ENCODE measurements around the gene NCOA6.

NCOA6 gene

DNA sequence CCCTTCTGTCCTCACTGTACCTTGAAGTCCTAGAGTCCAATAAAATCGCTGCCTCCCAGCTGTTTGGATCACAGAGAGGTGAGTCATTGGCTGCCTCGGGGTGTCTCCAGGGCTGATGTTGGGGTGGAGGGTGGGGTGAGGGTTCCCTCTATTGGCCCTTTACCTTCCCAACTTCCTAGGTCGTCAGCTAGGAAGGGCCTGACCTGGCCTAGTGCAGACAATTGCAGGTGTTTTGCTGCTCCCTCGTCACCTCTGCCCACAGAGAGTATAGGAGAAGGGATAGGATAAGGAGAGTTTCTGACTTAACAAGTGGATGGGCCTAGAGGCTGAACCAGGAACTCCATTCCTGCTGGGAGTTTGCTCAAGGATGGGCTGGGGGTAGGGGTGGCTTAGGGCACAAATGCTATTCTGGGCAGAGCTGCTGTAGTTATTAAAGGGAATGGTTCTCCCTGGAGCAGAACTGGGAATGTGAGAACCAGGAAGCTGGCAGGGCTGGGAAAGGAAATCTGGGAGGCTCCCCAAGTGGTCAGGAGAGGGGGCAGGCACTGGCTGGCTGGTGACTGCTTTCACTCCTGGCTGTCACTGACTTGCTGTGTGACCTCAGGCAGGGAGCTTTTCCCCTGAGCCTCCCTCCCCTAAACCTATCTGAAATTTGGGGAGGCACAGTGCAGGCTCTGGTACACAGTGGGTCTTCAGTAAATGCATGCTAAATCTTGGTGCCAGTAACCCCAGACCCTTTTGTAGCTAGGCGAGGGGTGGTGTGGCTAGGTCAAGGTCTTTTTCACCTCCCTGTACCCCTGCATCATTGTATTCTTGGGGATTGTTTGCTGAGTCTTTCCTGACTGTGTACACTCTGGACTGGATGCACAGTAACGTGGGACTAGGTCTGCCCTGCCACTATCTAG, 119.8 kb downstream of the NCOA6 start:
- DNase-seq (ENCODE audit: low read depth, low spot score), result peak; percentile 26

DNA sequence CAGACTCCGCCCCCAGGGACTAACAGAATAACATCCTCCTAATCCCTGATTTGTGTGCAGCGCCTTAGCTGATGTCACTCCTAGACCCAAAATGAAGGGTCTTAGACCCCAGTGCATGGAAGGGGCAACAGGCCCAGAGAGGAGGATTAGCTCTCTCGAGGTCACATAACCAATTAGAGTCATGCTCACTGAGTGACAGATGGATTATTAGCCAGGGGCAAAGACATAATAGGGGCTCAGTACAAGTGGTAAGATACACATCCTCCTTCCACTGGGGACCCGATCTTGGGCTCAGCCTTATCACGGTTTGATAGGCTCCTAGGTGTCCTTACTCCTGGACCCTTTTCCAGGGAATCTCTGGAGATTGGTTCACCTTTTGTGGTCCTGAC, 120.4 kb downstream of the NCOA6 start:
- DNase-seq (ENCODE audit: low read depth, low spot score), result peak; percentile 21

DNA sequence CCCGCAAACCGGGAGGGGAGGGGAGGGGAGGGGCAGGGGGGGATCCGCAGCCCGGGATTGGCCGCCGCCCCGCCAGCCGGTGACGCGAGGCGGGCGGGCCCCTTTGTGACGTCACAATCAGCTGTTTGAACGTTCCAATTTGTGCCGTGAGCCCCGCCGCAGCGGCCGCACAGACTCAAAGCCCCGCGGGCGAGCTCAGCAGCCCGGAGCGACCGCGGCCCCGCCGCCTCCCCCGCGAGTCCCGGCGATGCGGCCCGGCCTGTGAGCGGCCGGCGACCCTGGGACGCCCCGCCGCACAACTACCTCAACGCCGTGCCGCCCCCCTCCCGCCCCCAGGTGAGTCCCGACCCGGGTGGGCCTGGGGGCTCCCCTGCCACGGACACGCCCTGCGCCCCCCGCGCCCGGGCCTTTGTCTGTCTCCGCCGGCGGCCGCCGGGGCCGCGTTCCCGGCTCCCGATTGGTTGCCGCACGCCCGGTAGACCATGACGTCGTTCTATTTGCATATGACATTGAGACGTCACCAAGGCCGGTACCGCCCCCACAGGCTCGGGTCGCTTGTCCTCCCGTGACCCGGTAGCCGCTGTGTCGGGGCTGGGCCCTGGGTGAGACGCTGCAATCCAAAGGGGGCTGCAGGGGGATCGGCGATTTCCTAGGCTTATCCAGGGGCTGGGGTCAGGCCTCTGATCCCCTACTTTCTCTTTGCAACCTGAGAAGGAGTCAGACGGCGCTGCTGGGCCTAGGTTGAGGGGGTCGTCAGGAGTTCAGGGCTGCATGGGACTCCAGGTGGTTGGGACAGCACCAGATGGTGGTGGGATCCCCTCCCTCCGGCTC, 121.1 kb downstream of the NCOA6 start, which contains the start of gene TP53INP2:
Gene TP53INP2 (plus strand): TSS at position 168 of the 831 bp plus-strand sequence. CDS start 4,396 bp downstream, outside the sequence.
- DNase-seq (ENCODE audit: low read depth, low spot score), result peak; percentile 95

DNA sequence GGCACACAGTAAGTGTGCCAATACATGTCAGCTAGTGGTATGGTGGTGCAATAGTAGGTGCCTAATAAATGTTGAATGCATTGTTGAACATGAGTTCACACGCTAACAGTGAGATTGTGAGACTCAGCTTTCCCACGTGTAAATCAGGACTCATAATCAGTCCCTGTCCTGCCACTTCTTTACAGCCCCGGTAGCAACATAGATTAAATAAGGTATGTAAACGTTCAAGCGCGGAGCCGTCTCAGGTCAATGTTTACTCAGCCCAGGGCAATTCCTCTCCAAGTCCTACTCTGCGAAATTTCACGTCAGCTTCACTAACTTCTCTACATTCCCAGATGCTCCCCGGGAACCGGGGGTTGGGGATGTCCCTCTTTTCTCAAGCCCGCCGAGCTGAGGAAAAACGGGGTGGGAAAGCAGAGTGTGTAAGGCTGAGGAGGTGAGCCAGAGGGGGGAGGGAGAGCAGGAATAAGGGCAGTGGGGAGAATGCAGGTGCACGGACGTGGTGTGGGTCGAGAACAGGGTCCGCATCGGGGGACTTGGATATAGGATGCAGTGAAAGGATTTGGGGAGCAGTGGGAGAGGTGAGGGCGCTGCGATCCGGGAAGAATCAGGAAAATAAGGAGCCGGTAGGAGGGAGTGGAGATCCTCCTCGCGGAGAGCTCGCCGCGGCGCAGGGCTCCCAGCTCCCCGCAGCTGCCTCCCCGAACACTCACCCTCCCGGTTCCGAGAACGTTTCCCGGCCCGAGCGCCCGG, 121.9 kb downstream of the NCOA6 start:
- DNase-seq (ENCODE audit: low read depth, low spot score), result peak; percentile 48

DNA sequence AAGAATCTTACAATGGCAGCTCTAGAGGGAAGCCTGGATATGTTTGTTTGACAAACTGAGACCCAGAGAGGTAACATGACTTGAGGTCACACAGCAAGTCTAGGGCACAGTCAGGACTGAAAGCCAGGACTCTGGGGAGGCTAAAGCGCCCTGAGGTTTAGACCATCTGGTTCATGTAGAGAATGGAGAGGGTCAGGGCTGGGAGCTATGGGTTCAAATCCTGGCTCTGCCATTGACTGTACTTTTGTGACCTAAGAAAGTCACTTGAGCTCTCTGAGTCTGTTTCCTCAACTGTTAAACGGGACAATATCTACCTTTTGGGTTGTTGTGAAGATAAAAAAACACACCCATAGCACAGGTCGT, 122.4 kb downstream of the NCOA6 start:
- no peak for DNase-seq (ENCODE audit: low read depth, low spot score)

DNA sequence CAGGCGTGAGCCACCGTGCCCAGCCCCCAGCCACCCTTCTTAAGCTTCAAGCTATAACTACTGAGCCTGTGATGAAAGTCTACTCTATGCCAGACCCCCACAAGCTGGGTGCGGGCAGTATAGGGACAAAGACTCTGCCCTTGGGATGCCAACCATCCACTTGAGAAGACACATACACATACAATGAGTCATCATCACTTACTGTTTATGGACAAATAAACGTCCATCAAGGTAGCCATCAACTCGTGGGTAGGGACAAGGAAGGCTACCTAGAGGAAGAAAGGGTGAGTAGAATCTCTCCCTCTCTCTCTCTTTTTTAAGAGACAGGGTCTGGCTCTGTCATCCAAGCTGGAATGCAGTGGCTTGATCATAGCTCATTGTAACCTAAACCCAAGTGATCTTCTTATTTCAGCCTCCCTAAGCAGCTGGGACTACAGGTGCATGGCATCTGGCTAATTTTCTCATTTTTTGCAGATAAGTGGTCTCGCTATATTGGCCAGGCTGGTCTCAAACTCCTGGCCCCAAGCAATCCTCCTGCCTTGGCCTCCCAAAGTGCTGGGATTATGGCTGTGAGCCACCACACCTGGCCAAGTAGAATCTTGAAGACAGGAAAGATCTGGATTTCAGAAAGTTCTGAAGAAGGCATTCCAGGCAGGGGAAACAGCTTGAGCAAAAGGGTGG, 123.9 kb downstream of the NCOA6 start:
- no peak for DNase-seq (ENCODE audit: low read depth, low spot score)

DNA sequence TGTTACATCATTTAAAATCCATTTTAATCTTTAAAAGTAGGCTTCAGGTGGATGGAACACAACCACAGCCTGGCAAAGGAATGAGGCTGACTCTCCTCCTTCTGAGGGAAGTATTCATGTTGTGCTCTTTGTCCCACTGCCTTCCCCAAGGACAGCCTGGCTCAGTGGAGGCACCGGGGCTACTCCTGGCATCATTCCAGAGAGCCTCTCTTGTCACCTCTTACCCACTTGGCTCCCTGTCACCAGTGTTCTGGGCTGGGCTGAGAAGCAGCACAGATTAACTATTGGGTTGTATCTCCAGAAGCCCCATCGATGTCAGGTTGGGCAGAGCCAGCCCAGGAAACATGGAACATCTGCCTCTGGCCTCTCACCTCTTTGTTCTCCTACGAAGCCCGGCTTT, 132.0 kb downstream of the NCOA6 start:
- no peak for DNase-seq (ENCODE audit: low read depth, low spot score)

DNA sequence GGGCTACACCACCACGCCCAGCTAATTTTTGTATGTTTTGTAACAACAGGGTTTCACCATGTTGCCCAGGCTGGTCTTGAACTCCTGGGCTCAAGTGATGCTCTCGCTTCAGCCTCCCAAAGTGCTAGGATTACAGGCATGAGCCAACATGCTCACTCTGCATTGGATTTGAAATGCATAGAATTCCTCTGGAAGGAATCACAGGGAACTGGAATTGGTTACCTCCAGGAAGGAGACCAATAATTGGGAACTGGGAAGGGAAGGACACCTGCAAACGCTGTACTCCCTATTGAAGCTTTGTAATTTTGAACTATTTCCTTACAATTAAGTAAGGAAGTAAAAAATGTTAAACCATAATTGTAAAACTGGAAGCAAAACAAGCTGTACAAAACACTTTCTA, 133.6 kb downstream of the NCOA6 start:
- no peak for DNase-seq (ENCODE audit: low read depth, low spot score)

DNA sequence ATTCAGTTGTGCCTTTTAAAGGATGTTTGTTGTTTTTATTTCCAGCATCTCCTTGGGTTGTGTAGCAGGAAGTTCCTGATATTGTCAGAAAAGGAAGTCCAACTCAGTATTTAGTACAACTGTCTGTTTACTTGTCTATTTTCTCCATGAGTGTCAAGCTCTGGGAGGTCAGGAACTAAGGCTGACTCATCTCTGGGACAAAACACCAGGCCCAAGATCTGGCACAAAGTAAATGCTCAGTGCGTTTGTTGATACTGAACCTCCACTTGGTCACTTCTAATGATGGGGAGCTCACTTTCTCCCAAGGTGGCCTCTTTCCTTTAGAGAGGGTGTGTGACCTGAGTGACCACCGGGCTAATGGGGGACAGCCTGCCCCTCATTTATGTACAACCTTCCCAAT, 136.0 kb downstream of the NCOA6 start:
- DNase-seq (ENCODE audit: low read depth, low spot score), result no peak

DNA sequence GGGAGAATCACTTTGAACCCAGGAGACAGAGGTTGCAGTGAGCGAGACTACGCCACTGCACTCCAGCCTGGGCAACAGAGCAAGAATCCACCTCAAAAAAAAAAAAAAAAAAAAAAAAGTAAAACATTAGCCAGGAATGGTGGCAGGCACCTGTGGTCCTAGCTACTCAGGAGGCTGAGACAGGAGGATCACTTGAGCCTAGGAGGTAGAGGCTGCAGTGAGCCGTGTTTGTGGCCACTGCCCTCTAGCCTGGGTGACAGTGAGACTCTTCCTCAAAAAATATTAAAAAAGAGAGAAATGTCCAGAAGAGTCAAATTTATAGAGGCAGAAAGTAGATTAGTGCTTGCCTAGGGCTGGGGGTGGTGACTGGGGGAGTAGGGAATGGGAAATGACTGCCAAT, 141.8 kb downstream of the NCOA6 start:
- DNase-seq (ENCODE audit: low read depth, low spot score), result no peak

DNA sequence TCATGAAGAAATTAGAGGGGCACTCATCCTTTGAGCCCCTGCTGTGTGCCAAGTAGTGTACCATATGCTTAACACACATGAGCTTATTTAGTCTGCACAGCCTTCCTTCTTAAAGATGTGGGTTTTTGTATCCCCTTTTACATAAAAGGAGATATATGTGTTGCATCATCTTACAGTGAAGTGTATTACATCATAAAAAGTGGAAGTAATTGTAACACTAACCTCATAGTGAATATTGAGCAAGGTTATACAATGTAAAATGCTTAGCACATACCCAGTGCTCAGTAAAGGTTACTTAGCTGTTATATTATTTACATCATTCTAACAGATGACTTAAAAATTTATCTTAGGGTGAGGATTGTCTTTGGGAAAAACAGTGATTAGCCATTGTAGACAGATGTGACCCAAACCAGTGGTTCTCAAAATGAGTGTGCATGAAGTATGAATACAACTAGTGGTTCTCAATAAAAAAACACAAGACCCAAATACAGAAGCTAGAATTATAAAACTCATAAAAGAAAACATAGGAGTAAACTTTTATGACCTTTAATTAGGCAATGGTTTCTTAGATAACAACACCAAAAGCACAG, 144.8 kb downstream of the NCOA6 start:
- DNase-seq (ENCODE audit: low read depth, low spot score), result no peak

DNA sequence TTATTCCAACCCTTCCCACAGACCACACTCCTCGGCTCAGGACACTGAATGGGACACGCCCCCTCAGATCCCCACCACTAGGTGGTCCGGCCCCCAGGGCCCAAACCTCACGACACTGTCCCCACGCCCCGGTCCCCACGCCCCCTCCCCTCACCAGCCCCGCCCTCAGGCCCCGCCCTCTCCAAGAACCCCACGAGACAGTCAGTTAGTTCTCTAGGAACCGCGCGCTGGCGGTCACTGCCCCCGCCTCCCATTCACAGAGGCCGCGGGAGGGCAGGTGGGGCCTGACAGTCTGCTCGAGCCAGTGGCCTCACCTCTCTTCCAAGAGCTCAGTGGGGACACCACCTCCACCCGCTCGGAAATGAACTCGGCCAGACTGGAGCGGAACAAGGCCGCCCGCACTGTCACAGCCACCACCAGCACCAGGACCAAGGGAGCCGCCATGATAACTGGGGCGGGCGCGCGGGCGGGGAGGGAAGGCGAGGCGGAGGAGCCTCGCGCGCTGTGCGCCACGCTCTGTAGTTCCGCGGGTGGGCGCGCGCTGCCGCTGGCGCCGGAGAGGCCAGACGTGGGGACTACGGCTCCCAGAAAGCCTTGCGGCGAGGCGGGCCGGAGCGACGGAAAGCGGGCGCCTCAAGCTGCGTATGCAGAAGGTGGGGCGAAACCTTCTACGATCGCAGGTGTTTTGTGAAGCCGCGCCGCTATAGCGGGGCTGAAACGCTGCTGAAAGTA, 148.6 kb downstream of the NCOA6 start, which contains the start of gene PIGU:
Gene PIGU (minus strand): TSS at position 451 of the 732 bp plus-strand sequence. CDS start 7 bp downstream, at position 444.
- peak; percentile 99 for DNase-seq (ENCODE audit: low read depth, low spot score)

DNA sequence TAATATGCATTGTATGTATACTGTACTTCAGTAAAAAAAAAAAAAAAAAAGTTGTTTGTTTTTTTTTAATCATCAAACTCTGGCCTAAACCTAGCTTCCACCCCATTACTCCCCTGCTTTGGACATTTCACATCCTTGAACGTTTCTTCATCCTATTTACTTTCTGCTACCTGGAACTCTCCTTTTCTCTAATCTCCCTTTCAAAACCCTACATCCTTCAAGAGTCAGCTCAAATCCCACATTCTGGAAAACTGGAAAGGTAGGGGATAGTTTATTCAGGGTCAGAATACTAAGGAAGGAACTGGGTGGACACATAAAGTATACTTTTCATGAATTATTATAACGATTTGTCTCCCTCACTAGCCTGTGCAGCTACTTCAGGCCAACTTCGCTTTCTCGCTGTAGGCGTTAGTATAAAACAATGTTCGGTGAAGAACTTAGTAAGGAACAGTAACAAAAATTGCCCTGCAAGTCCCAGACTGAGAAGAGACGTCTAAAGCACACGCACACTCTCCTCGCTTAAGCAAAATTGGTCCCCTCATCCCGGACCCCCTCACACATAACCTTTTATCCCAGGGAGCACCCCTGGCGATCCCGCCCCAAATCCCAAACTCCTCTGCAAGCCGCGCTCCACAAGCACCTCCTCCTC, 149.3 kb downstream of the NCOA6 start:
- DNase-seq (ENCODE audit: low read depth, low spot score), result no peak

DNA sequence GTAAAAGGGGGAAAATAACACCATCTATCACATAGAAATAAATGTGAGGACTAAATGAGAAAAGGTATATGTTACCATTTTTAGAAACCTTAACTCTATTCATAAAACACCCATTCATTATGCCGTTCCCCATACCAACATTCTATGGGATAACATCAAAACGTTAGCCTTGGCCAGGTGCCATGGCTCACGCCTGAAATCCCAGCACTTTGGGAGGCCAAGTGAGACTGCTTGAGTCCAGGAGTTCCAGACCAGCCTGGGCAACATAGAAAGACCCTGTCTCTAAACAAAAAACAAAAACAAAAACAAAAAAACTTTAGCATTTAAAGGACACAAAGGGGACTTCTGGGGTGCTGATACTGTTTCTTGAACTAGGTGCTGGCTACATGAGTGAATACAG, 149.9 kb downstream of the NCOA6 start:
- DNase-seq (ENCODE audit: low read depth, low spot score), result no peak

DNA sequence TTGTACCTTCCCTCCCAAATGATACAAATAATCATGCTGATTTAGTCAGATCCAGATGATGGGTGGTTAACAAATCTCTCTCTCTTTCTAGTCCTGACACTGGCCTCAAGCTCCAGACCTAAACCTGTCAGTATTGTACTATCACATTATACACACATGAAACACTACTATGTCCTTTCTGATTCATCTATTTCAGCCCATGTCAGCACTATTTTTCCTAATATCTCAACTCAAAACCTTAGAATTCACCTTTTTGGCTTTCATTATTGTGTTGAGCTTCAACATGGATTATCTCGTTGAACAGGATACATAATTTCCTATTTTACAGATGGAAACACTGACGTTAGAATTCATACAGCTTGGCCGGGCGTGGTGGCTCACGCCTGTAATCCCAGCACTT, 152.0 kb downstream of the NCOA6 start:
- DNase-seq (ENCODE audit: low read depth, low spot score), result no peak

DNA sequence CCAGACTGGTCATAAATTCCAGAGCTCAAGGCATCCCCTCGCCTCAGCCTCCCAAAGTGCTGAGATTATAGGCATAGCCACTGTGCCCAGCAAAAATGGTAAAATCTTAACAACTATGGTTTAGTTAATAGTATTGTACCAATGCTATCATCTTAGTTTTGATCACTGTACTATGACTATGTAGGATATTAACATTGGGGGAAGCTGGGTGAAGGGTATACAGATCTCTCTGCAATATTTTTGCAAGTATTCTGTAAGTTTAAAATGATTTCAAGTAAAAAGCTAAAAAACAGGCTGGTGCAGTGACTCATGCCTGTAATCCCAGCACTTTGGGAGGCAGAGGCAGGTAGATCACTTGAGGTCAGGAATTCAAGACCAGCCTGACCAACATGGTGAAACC, 156.4 kb downstream of the NCOA6 start:
- DNase-seq (ENCODE audit: low read depth, low spot score), result no peak

Data from astrocyte of the hippocampus (primary cell).